SU-DHL-6 (cell line): ENCODE measurements around the gene RPL4.

Experiments used
- H2AFZ ChIP-seq: fragments of 200-600 bp; sonication (generic); 2 replicates; pipeline ENCODE4 v1.6.1; 2014; ENCODE audit warnings: low read depth, mild to moderate bottlenecking, moderate library complexity, mixed read lengths, antibody characterized with exemption, low read length; ENCODE audit not compliant: severe bottlenecking
- H3F3A ChIP-seq: fragments of 200-600 bp; shearing (Covaris generic); 2 replicates; pipeline ENCODE4 v1.6.0; 2016; ENCODE audit warnings: antibody characterized with exemption, mild to moderate bottlenecking; ENCODE audit not compliant: insufficient read depth
- H3K27ac ChIP-seq: fragments of 200-600 bp; sonication (generic); 2 replicates; pipeline ENCODE4 v1.5.1; 2016; ENCODE audit warnings: low read depth, mild to moderate bottlenecking, low read length, moderate library complexity, mixed read lengths
- H3K27me3 ChIP-seq: fragments of 200-600 bp; sonication (generic), shearing (Covaris generic); 2 replicates; pipeline ENCODE4 v1.6.0; 2014; ENCODE audit warnings: mild to moderate bottlenecking, low read length
- H3K36me3 ChIP-seq: fragments of 200-600 bp; sonication (generic); 2 replicates; pipeline ENCODE4 v1.6.1; 2014; ENCODE audit warnings: mild to moderate bottlenecking, low read length, mixed read lengths
- H3K4me2 ChIP-seq: fragments of 300-600, 200-600 bp; shearing (Covaris generic), sonication (generic); 2 replicates; pipeline ENCODE4 v1.6.0; 2014; ENCODE audit warnings: low read length, low read depth, mild to moderate bottlenecking; ENCODE audit not compliant: poor library complexity, severe bottlenecking
- H3K4me3 ChIP-seq: fragments of 200-600 bp; sonication (generic); 2 replicates; pipeline ENCODE4 v1.5.1; 2014; ENCODE audit warnings: antibody characterized with exemption, low read length, mild to moderate bottlenecking, mixed read lengths; ENCODE audit not compliant: insufficient read depth, poor library complexity, severe bottlenecking
- H3K79me2 ChIP-seq: fragments of 200-600 bp; sonication (generic); 2 replicates; pipeline ENCODE4 v1.6.1; 2014; ENCODE audit warnings: mild to moderate bottlenecking, low read length, moderate library complexity; ENCODE audit not compliant: insufficient read depth
- H3K9ac ChIP-seq: fragments of 200-600 bp; sonication (generic); 2 replicates; pipeline ENCODE4 v1.7.0; 2014; ENCODE audit warnings: mild to moderate bottlenecking, low read length
- H3K9me2 ChIP-seq: fragments of 200-600 bp; sonication (generic); replicated peaks from 2 replicates; pipeline ENCODE4 v1.6.1; 2014; ENCODE audit warnings: low read length; ENCODE audit not compliant: insufficient read depth
- H3K9me3 ChIP-seq: fragments of 200-600 bp; sonication (generic); 2 replicates; pipeline ENCODE4 v1.6.1; 2014; ENCODE audit warnings: low read length, mixed read lengths; ENCODE audit not compliant: insufficient read depth
- H4K20me1 ChIP-seq: fragments of 200-600 bp; sonication (generic); 2 replicates; pipeline ENCODE4 v1.6.1; 2014; ENCODE audit warnings: low read depth, mild to moderate bottlenecking, antibody characterized with exemption, low read length, moderate library complexity, mixed read lengths
- EZH2phosphoT487 ChIP-seq: fragments of 200-600 bp; sonication (generic), shearing (Covaris generic); conservative IDR thresholded peaks from 2 replicates; pipeline ENCODE4 v1.6.1; 2018; ENCODE audit warnings: mild to moderate bottlenecking, antibody characterized with exemption, low read length, moderate library complexity, mixed read lengths
- TF ChIP-seq, protein P1 (sequence below): fragments of 200-600 bp; sonication (generic); IDR thresholded peaks from one replicate; pipeline ENCODE4 v1.5.1; 2017; ENCODE audit warnings: antibody characterized with exemption, mild to moderate bottlenecking, low read length, moderate library complexity; ENCODE audit not compliant: insufficient read depth, poor library complexity, severe bottlenecking

Gene RPL4

GRCh38 chr15:66481107-66481856, 23.4 kb downstream of the RPL4 start:
- Histone ChIP-seq H3K36me3 (no peaks in the 10 kb centered on the region), H3K27ac (no peak overlapping the region), H4K20me1 (no peaks in the 10 kb centered on the region), H3K9me2 (no peaks in the 10 kb centered on the region), H3K27me3 (no peaks in the 10 kb centered on the region), H2AFZ (no peak overlapping the region), H3K9ac (no peak overlapping the region), H3K79me2 (no peaks in the 10 kb centered on the region; the same call in 1 of the 2 replicates), H3F3A (no peaks in the 10 kb centered on the region), H3K4me2 (no peak overlapping the region), H3K9me3 (no peaks in the 10 kb centered on the region), H3K4me3 (no peak overlapping the region)
- no peak for TF ChIP-seq EZH2phosphoT487
- TF ChIP-seq, protein P1, sequence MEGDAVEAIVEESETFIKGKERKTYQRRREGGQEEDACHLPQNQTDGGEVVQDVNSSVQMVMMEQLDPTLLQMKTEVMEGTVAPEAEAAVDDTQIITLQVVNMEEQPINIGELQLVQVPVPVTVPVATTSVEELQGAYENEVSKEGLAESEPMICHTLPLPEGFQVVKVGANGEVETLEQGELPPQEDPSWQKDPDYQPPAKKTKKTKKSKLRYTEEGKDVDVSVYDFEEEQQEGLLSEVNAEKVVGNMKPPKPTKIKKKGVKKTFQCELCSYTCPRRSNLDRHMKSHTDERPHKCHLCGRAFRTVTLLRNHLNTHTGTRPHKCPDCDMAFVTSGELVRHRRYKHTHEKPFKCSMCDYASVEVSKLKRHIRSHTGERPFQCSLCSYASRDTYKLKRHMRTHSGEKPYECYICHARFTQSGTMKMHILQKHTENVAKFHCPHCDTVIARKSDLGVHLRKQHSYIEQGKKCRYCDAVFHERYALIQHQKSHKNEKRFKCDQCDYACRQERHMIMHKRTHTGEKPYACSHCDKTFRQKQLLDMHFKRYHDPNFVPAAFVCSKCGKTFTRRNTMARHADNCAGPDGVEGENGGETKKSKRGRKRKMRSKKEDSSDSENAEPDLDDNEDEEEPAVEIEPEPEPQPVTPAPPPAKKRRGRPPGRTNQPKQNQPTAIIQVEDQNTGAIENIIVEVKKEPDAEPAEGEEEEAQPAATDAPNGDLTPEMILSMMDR = no peak

DNA sequence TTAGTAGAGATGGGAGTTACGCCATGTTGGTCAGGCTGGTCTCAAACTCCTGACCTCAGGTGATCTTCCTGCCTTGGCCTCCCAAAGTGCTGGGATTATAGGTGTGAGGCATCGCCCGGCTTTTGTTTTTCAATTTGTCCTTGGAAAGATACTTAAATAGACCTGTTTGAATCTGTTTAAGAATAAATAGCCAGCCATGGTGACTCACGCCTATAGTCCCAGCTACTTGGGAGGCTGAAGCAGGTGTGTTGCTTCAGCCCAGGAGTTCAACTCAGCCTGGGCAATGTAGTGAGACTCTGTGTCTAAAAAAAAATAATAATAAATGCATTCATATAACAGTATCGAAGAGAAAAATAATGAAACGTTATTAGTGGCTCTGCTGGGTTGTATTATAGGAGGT, 24.4 kb downstream of the RPL4 start:
- Histone ChIP-seq H3K9ac (no peak overlapping the region), H3K36me3 (no peaks in the 10 kb centered on the region), H3K27ac (no peak overlapping the region), H3K79me2 (no peaks in the 10 kb centered on the region; the same call in 1 of the 2 replicates), H3K4me2 (no peak overlapping the region), H3K27me3 (no peaks in the 10 kb centered on the region), H3K9me3 (no peaks in the 10 kb centered on the region), H4K20me1 (no peaks in the 10 kb centered on the region), H3K4me3 (no peak overlapping the region), H3F3A (no peaks in the 10 kb centered on the region), H2AFZ (no peak overlapping the region), H3K9me2 (no peaks in the 10 kb centered on the region)
- TF ChIP-seq, protein P1 = no peak
- TF ChIP-seq EZH2phosphoT487 = no peak

DNA sequence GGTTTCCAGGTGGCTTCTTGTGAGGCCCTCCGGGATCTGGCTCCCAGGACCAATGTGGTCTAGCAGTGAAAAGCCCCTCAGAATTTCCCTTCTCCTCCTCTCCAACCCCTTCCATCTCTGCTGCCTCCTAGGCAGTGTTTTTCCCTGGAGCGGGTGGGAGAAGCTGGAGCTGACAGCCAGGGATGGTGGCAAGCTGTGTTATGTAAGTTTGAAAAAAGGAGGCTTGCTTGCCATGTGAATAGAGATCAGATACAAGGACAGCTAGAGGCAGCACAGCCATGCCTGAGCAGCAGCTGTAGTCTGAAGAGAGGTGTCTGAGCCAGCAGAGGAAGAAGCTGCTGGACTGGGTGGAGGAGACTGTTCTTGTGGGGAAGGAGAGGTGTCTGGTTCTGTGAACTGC, 27.6 kb downstream of the RPL4 start:
- no peak overlapping the region for H3K4me2 ChIP-seq
- H3K4me3 ChIP-seq = no peak overlapping the region
- no peak for TF ChIP-seq EZH2phosphoT487
- TF ChIP-seq, protein P1 = no peak
- no peak overlapping the region for H2AFZ ChIP-seq
- no peaks in the 10 kb centered on the region; the same call in 1 of the 2 replicates for H3K79me2 ChIP-seq
- H4K20me1 ChIP-seq = no peaks in the 10 kb centered on the region
- no peak overlapping the region for H3K9ac ChIP-seq
- no peaks in the 10 kb centered on the region for H3K9me2 ChIP-seq
- no peaks in the 10 kb centered on the region for H3K27me3 ChIP-seq
- no peaks in the 10 kb centered on the region for H3K36me3 ChIP-seq
- H3K9me3 ChIP-seq = no peaks in the 10 kb centered on the region
- H3F3A ChIP-seq = no peaks in the 10 kb centered on the region
- H3K27ac ChIP-seq = no peak overlapping the region
